ENCODE results near the gene TMIE.
"Not testable (repeated sequence)": the region's sequence is repeated elsewhere in the genome, so short reads cannot be mapped to it uniquely, and the experiment has no call there.

Gene TMIE

DNA sequence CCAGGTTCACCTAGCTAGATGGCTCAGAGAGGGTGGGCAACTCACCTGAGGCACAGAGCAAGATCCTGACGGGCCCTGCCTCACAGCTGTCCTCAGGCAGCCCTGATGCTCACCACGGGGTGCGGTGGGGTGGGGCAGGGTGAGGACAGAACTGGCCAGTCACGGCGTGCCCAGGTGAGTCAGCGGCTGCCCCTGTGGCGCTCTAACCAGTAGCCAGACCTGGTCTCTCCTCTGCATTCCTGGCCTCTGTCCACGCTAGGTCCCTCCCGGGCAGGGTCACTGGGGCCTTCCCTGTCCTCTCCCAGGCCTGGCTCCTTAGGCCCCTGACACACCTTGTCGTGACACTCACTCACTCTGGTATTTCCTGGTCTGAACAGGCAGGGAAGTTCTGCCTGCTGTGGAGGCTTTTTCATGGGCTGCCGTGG is 8.6 kb upstream of the TMIE start:
- Mint-ChIP-seq H3K4me1 (peaks cover 71% of the 10 kb centered on the region), H3K27me3 (peaks cover 28% of the 10 kb centered on the region), H3K36me3 (peaks cover 4% of the 10 kb centered on the region), H3K27ac (peak overlapping the region; percentile 90), H3K9me3 (no peaks in the 10 kb centered on the region), H3K4me3 (peak overlapping the region; percentile 88)
- CTCF ChIA-PET: interaction anchor here (1.5 to 3.0 kb wide), 2 partner anchors 202 to 203 kb away, joined by 3 to 12 read pairs; no protein-coding TSS in a partner anchor
- peak; percentile 30 for DNase-seq

GRCh38 chr3:46693038-46693891 is 7.9 kb upstream of the TMIE start, which contains the start of gene ALS2CL:
TSS of gene ALS2CL (minus strand) at chr3:46693679. CDS start at chr3:46689440, 4,239 bp downstream.
- DNase-seq: peak; percentile 85
- H3K27ac Mint-ChIP-seq: peak within 1 kb of the TSS; percentile 96
- H3K9me3 Mint-ChIP-seq: no peaks in the 10 kb centered on the region
- H3K27me3 Mint-ChIP-seq: peaks cover 28% of the 10 kb centered on the region
- peaks cover 4% of the 10 kb centered on the region for H3K36me3 Mint-ChIP-seq
- H3K4me1 Mint-ChIP-seq: peaks cover 75% of the 10 kb centered on the region
- CTCF ChIA-PET: interaction anchor here (1.5 to 3.0 kb wide), 2 partner anchors 201 to 204 kb away, joined by 3 to 12 read pairs; no protein-coding TSS in a partner anchor
- peak within 1 kb of the TSS; percentile 88 for H3K4me3 Mint-ChIP-seq

DNA sequence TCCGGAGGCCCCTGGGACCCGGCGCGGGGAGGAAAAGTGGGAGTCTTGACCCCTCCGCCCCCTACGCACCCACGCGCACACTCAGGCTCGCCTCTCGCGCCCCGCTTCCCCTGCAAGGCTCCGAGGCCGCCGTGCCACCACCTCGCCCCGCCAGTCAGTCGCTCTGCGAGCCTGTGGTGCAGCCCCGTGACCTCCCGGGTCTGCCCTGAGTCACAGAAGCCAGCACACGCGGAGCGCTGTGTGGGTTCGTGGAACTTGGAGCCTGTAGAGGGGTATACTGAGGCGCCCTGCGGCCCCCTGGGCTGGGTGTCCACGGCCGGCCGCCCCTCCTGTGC is 7.3 kb upstream of the TMIE start:
- H3K4me1 Mint-ChIP-seq: peaks cover 75% of the 10 kb centered on the region
- no peaks in the 10 kb centered on the region for H3K9me3 Mint-ChIP-seq
- peaks cover 28% of the 10 kb centered on the region for H3K27me3 Mint-ChIP-seq
- CTCF ChIA-PET: interaction anchor here (0.9 to 2.7 kb wide), 2 partner anchors 9 to 205 kb away, joined by 3 to 17 read pairs; no protein-coding TSS in a partner anchor
- H3K4me3 Mint-ChIP-seq: peak overlapping the region; percentile 58
- peak overlapping the region; percentile 96 for H3K27ac Mint-ChIP-seq
- no peak for DNase-seq
- H3K36me3 Mint-ChIP-seq: peaks cover 4% of the 10 kb centered on the region

DNA sequence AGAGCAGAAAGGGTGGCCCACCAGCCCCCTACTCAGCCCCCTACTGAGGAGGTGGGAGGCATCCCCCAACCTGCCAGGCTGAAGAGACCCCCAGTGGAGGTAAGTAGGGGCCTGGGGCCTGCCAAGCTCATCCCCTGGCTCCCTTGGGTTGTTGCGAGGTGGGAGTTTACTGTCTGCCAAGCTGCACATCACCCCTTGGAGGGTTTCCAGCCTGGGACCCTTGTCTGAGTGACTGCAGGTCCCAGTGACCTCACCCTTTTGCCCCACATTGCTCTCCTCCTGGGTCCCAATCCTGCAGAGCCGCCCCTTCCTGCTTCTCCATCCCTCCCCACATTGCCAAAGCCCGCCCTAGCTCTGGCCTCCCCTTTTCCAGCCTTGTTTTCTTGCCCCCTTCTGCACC is 6.7 kb upstream of the TMIE start:
- Mint-ChIP-seq H3K27me3 (peaks cover 28% of the 10 kb centered on the region), H3K4me1 (peaks cover 79% of the 10 kb centered on the region), H3K36me3 (peaks cover 4% of the 10 kb centered on the region), H3K9me3 (no peaks in the 10 kb centered on the region), H3K4me3 (peak overlapping the region; percentile 62), H3K27ac (peak overlapping the region; percentile 96)
- CTCF ChIA-PET: interaction anchor here (0.9 to 2.7 kb wide), 5 partner anchors 8 to 206 kb away, joined by 3 to 17 read pairs (median 8); no protein-coding TSS in a partner anchor
- DNase-seq: no peak

DNA sequence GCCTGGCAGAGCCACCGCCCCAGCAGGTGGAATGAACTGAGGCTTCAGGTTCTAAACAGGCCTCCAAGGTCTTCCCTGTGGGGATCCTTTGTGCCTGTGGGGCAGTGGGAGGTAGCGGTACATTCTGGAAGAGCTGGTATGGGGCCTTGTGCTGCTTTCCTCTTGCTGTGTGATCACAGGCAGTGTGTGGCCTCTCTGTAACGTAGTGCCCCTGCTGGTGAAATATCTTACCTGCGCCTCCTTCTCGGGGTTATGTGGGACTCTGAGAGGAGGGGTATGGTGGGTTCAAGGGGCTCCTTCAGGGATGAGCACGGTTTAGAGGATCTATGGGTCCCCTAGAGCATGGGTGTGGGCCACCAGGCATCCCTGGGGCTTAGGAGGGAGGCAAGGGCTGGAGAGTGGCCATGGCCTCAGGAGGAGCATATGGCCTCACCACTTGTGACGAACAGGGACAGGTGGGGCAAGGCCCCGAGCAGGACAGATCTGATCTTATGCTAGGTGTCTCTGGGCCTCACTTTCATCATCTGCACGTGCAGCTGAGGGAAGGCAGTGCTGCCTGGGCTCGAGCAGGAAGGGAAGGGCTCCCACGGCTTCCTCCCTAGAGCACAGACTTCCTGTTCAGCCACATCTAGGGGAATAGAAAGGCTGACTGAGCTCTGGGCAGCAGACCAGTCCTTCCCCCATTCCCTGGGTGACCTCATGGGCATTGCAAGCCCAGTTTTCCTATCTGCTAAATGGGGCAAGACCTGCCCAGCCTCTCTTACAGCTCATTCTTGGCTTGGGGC is 5.8 kb upstream of the TMIE start:
- peaks cover 37% of the 10 kb centered on the region for H3K27me3 Mint-ChIP-seq
- H3K27ac Mint-ChIP-seq: peak overlapping the region; percentile 96
- peak; percentile 71 for DNase-seq
- peak overlapping the region; percentile 62 for H3K4me3 Mint-ChIP-seq
- CTCF ChIA-PET: interaction anchor here (0.9 to 2.7 kb wide), 7 partner anchors 11 to 206 kb away, joined by 3 to 17 read pairs (median 3); no protein-coding TSS in a partner anchor
- peaks cover 4% of the 10 kb centered on the region for H3K36me3 Mint-ChIP-seq
- peaks cover 75% of the 10 kb centered on the region for H3K4me1 Mint-ChIP-seq
- no peaks in the 10 kb centered on the region for H3K9me3 Mint-ChIP-seq

- peak overlapping the region; percentile 96 for H3K27ac Mint-ChIP-seq
- peaks cover 4% of the 10 kb centered on the region for H3K36me3 Mint-ChIP-seq
- peaks cover 66% of the 10 kb centered on the region for H3K4me1 Mint-ChIP-seq
- H3K4me3 Mint-ChIP-seq: no peak overlapping the region
- DNase-seq: no peak
- peaks cover 38% of the 10 kb centered on the region for H3K27me3 Mint-ChIP-seq
- CTCF ChIA-PET: interaction anchor here (0.6 to 2.7 kb wide), 9 partner anchors 10 to 1759 kb away, joined by 3 to 17 read pairs (median 3); no protein-coding TSS in a partner anchor
- no peaks in the 10 kb centered on the region for H3K9me3 Mint-ChIP-seq
Observed at GRCh38 chr3:46695962-46696894, 5.0 kb upstream of the TMIE start.

- Mint-ChIP-seq H3K27ac (no peak overlapping the region), H3K36me3 (no peaks in the 10 kb centered on the region), H3K27me3 (peaks cover 47% of the 10 kb centered on the region), H3K9me3 (no peaks in the 10 kb centered on the region), H3K4me3 (no peak overlapping the region), H3K4me1 (peaks cover 44% of the 10 kb centered on the region)
- CTCF ChIA-PET: interaction anchor here (1.4 kb wide), 1 partner anchor 195 kb away, joined by 5 read pairs; no protein-coding TSS in a partner anchor
- DNase-seq: no peak
Observed at GRCh38 chr3:46699676-46700523, 1.3 kb upstream of the TMIE start.

DNA sequence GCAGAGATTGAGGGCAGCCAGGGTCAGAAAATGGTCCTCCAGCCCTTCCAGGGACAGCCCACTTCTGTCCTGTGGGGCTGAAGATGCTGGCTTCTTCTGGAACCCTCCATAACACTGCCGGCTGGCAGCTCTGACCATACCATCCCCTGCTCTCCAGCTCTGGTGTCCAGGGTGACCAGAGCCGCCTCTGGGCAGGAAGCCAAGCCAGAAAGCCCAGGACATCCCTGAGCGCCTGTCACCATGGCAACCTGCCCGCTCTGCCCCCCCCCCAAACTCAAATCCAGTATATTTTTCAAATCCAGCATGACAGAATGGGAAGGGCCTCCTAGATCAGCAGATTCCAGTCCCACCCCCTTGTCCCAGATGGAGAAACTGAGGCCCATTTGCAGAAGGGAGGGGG is 420 bp upstream of the TMIE start:
- DNase-seq: no peak
- Mint-ChIP-seq H3K4me1 (peaks cover 36% of the 10 kb centered on the region), H3K4me3 (no peak overlapping the region), H3K27ac (no peak overlapping the region), H3K36me3 (no peaks in the 10 kb centered on the region), H3K9me3 (no peaks in the 10 kb centered on the region), H3K27me3 (peaks cover 47% of the 10 kb centered on the region)
- CTCF ChIA-PET: no interaction called here

DNA sequence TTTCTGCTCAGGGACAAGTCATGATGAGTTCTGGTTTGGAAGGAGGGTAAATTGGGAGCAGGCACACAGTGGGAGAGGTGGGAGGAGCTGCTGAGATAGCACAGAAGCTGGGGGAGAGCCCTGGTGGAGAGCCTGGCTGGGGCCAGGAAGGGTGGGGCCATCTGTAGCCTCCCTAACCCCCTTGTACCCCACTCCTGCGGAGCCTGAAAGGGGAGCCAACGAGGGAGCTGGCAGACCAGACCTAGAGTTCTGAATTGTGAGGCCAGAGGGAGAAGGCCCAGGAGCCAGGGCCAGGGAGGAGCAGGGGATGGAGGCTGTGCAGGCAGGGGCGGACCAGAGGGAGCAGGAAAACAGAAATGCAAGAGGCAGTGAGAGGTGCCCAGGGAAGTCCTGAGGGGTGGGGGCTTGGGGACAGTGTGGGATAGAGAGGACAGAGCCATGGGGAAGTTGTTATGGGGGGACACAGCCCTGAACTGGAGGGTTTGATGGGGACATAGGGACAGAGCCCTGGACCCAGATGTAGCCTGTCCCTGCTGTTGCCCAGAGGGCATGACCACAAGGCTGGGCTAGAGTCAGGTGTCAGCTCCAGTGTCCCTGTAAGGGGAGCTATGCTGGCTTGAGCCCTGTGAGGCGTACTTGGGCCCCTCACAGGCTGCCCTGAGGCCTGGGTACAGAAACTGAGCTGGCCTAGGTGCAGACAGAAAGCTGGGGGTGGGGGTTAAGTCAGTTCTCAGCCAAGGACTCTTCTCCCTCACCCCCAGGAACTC is 1.2 kb downstream of the TMIE start:
- no peak overlapping the region for H3K4me3 Mint-ChIP-seq
- no peak for DNase-seq
- H3K27ac Mint-ChIP-seq: no peak overlapping the region
- H3K9me3 Mint-ChIP-seq: no peaks in the 10 kb centered on the region
- H3K4me1 Mint-ChIP-seq: peaks cover 21% of the 10 kb centered on the region
- CTCF ChIA-PET: interaction anchor here (0.6 to 2.9 kb wide), 7 partner anchors 8 to 207 kb away, joined by 3 to 28 read pairs (median 4); no protein-coding TSS in a partner anchor
- H3K36me3 Mint-ChIP-seq: no peaks in the 10 kb centered on the region
- H3K27me3 Mint-ChIP-seq: peaks cover 60% of the 10 kb centered on the region

DNA sequence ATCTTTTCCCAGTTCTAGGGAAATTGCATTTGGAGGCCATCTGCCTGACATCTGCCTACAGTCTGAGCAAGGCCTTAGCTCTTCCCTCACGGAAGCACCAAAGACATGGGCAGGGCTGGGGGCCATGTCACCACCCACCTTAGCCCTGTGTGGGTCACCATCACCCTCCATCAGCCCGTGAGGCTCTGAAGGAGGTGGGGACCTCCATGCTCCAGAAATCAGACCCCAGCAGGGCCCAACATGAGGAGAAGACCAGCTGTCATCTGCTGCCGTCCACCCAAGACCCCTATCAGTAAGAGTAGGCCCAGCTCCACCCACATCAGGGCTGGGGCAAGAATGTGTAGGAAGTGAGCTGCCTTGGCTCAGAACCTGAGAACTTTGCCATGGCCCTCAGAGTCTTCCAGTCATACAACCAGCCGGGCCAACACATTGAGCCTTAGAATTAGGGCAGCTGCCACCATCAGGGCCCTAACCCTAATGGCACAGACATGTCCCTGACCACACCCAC is 1.9 kb downstream of the TMIE start:
- CTCF ChIA-PET: interaction anchor here (0.6 to 2.9 kb wide), 8 partner anchors 9 to 206 kb away, joined by 3 to 28 read pairs (median 4); no protein-coding TSS in a partner anchor
- Mint-ChIP-seq H3K27ac (no peak overlapping the region), H3K4me3 (no peak overlapping the region), H3K9me3 (no peaks in the 10 kb centered on the region), H3K36me3 (no peaks in the 10 kb centered on the region), H3K27me3 (peaks cover 60% of the 10 kb centered on the region), H3K4me1 (peaks cover 16% of the 10 kb centered on the region)
- no peak for DNase-seq

DNA sequence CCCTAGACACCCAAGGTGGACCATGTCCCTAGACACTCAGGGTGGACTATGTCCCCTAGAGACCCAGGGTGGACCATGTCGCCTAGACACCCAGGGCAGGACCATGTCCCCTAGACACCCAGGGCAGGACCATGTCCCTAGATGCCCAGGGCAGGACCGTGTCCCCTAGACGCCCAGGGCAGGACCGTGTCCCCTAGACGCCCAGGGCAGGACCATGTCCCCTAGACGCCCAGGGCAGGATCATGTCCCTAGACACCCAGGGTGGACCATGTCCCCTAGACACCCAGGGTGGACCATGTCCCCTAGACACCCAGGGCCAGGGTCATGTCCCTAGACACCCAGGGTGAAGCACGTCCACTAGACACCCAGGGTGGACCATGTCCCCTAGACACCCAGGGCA is 3.2 kb downstream of the TMIE start:
- H3K27me3 Mint-ChIP-seq: peaks cover 58% of the 10 kb centered on the region
- H3K36me3 Mint-ChIP-seq, H3K27ac Mint-ChIP-seq, H3K4me3 Mint-ChIP-seq, DNase-seq, H3K9me3 Mint-ChIP-seq: not testable (repeated sequence)
- H3K4me1 Mint-ChIP-seq: peaks cover 14% of the 10 kb centered on the region
- CTCF ChIA-PET: interaction anchor here (2.9 kb wide), 1 partner anchor 190 kb away, joined by 28 read pairs; no protein-coding TSS in a partner anchor
